HG03520 (cell line): ENCODE results near the gene CCL25.
"Not testable (repeated sequence)": the region's sequence is repeated elsewhere in the genome, so short reads cannot be mapped to it uniquely, and the experiment has no call there.

Source experiments
- ATAC-seq: cut with Tn5 transposase; IDR thresholded peaks from one replicate; pipeline ENCODE4 v1.9.1; 2021; ENCODE audit warnings: mild to moderate bottlenecking, moderate library complexity; ENCODE audit not compliant: unreplicated experiment

Gene CCL25

DNA sequence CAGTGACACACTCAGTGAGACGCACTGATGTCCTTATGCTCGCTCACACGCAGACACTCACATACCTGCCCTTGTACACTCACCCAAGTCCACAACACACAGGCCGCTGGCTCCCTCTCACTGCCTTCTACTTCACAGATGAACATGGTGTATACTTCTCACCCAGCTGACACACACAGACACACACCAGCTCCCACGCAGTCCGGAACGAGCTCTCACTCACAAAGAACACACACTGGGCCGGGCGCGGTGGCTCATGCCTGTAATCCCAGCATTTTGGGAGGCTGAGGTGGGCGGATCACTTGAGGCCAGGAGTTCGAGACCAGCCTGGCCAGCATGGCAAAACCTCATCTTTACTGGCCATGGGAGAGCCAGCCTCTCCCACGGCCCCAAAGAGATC, 31.6 kb downstream of the CCL25 start:
- no peak for ATAC-seq

DNA sequence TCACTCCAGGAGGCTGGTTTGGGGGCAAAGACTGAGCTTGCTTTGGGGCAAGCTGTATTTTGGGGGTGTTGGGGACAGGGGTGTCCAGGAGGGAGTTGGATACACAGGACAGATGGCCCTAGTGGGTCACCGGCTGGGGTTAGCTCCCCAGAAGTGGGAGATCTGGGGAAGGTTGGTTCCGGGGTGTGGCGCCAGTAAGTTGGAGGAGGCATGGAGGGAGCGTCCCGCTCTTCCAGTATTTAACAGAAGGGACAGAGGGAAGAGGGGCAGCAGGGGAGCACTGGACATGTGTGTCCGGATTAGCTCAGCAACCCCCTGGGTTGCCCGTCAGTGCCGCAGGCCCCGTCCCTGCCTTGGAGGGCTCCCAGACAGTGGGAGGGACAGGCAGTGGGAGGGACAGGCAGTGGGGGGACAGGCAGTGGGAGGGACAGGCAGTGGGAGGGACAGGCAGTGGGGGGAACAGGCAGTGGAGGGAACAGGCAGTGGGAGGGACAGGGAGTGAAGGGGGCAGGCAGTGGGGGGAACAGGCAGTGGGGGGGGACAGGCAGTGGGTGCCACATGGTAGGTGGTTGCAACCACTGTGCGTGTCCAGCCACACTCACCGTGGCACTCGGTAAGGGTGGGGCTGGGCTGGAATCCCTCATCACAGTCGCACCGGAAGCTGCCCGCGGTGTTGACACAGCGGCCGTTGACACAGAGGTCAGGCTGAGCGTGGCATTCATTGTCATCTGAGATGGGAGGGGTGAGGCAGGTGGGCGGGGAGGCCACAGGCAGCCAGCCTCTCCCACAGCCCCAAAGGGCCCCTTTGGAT, 33.2 kb downstream of the CCL25 start:
- ATAC-seq, result no peak

DNA sequence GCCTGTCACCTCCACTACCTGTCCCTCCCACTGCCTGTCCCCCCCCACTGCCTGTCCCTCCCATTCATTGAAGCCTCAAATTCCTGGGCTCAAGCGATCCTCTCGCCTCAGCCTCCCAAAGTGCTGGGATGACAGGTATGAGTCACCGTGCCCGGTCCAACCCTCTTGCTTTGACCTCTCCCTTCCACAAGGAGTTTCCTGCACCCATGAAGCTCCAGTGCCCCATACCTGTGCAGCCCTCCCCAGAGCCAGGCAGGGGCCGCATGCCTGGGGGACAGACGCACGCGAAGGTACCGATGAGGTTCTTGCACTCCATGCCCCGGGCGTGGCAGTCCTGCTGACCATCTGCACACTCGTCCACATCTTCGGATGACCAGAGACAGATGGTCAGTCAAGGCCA, 34.3 kb downstream of the CCL25 start:
- no peak for ATAC-seq

DNA sequence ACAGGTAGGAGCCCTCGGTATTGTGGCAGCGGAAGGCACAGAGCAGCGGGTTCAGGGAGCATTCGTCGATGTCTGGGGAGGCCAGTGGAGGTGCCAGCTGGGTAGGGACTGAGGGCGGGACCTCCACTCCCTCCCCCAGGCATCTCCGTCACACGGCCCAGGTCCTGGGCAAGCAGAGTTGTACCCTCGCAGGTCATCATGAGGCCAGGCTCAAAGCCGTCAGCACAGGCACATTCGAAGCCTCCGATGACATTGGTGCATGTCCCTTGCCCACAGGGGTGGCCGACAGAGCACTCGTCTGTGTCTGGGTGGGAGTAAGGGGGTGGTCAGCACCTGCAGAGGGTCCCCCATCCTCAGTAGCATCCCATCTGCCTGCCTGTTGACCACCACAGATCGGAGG, 35.3 kb downstream of the CCL25 start:
- no peak for ATAC-seq

DNA sequence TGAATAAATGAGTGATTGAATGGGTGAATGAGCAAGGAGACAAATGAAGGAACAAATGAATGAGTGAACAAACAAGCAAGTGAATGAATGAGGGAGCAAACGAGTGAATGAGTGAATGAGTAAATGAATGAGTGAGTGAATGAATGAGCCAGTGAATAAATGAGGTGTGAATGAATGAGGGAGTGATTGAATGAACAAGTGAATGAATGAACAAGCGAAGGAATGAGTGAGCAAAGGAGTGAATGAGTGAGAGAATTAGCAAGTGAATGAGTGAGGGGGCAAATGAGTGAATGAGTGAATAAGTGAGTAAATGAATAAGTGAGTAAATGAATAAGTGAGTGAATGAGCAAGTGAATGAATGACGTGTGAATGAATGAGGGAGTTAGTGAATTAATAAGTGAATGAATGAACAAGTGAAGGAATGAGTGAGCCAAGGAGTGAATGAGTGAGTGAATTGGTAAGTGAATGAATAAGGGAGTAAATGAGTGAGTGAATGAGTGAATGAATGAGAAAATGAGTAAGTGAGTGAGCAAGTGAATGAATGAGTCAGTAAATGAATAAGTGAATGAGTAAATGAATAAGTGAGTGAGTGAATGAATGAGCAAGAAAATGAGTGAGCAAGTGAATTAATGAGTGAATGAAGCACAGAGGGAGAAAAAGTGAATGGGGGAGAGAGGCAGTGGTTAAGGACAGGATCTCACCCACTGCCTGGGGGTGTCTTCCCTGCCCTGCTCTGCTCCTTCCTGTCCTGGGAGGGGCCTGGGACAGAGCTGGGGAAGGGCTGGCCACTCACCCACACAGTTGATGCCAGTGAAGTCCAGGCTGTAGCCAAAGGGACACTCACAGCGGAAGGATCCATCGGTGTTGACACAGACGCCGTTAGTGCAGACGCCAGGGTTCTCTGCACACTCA, 36.4 kb downstream of the CCL25 start:
- no peak for ATAC-seq

DNA sequence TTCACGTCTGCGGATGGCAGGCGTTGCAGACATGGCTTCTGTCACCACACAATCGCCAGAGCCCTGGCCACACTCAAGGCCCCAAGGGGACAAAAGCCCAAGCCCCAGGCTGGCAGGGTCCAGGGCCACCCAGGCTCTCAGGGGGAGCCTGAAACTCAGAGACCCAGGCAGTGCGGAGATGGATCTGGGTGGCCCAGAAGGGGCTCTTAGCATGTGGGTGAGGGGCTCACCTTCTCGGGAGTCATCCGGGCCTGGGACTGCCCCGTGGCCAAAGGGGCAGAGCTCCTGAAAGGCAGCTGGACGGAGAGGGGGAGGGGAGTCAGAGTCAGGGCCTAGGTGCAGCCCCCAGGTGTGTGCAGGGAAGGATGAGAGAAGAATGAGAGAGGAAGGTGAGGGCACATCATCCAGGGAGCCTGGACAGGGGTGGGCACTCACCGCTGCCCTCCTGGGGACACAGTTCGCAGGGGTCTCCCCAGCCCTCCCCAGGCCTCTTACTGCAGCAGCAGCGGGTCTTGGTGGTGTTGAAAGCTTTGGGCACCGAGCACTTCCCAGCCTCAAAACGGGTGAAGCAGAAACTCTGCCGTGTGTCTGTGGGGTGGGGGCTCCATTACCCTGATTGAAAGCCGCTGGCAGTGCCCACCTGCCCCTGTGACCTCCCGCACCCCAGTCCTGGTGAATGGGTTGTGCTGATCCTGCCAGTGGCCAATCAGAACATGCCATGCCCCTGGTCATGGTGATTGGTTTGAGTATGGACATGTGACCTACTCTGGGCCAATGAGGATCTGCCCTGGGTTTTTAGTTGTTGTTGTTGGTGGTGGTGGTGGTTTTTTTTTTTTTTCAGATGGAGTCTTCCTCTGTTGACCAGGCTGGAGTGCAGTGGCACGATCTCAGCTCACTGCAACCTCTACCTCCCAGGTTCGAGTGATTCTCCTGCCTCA, 37.4 kb downstream of the CCL25 start:
- ATAC-seq, result no peak

DNA sequence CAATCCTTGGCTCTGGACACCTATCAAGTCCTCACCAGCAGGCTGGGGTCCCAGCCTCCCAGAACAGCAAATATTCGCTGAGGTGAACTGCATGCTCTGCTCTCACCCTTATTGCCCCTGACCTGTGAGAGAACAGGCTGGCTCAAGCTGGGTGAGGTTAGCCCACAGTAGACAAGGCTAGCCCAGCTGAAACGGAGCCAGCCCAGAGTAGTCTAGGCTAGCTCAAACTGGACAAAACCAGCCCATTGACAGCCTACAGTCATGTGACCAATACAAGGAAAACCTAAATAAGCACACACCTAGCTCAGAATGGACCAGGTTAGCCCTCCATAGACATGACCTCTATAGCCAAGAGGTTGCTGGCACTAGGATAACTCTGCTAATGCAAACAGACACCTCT, 38.4 kb downstream of the CCL25 start:
- ATAC-seq, result no peak

DNA sequence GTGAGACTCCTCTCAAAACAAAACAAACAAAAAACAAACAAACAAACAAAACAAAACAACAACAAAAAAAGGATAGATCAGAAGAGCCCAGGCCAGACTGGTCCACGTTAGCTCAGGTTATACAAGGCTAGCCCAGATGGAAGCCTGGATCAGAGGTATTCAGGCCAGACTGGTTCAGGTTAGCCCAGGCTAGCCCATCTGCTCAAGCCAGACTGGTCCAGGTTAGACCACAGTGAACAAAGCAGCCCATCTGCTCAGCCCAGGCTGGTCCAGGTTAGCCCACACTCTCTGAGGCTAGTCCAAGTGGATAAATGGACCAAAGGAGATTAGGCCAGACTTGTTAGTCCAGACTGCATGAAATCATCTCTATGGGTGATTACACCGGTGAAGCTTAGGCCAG, 41.2 kb downstream of the CCL25 start:
- no peak for ATAC-seq

DNA sequence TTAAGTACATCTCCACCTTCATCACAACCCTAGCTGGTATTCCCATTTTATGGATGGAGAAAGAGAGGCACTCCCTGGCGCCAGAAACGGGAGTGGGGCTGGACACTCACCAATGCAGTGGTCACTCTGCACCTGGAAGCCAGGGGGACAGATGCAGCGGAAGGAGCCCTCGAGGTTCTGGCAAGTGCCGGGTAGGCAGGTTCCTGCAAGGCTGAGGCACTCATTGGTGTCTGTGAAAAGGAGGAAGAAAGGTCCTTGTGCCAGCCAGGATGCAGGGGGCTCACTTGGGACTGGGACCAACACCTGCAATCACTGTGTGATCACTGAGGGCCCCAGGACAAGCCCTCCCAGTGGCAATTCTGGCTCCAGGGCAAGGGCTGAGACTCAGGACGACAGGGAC, 41.8 kb downstream of the CCL25 start:
- no peak for ATAC-seq

DNA sequence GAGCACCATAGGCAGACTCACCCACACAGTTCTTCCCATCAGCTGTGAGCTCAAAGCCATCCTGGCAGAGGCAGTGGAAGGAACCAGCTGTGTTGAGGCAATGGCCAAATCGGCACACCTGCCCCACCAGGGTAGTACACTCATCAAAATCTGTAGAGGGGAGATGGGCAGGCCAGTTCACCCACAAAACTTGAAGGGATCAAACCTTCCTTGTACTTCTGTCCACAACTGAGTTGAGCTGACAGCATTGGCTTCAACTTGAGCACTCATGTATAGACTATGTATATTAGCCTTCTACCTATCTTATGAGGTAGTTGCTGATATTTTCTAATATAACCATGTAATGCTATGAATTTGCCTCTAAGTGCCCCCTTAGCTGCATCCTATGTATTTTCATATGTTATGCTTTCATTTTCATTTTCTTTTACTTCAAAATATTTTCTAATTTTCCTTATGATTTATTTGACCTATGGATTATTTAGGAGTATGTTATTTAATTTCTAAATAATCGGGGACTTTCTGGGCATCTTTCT, 42.9 kb downstream of the CCL25 start:
- ATAC-seq, result no peak

DNA sequence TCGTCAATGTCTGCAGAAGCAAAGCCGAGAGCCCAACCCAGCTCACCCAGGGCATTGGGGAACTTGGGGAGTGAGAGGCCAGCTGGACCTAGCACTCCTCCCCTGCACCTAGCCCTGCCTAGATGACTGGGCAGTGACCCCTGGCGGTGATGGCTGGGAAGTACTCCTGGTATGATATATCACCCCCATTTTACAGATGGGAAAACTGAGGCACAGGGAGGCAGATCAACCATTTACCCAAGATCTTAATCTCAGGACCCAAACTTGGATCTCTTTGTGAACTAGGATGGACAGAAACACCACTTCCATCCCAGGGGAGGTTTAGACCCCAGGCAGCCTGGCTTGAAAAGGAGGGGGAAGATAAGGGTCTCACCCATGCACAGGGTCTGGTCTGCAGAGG, 43.5 kb downstream of the CCL25 start:
- no peak for ATAC-seq

DNA sequence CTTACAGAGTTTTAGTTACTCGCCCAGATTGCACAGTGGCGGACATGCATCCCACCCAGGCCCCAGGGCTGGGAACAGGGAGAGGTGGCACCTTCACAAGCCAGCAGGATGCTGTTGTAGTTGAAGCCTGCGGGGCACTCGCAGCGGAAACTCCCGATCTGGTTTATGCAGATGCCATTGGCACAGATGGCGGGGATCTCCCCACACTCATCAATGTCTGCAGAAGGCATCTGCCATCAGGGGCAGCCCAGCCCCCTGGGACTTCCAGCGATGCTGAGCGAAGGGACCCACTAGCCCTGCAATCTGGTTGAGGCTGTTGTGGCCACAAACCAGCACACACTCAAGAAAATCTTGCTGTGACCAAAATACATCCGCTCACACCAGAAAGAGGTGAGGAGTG, 44.6 kb downstream of the CCL25 start:
- ATAC-seq, result no peak

DNA sequence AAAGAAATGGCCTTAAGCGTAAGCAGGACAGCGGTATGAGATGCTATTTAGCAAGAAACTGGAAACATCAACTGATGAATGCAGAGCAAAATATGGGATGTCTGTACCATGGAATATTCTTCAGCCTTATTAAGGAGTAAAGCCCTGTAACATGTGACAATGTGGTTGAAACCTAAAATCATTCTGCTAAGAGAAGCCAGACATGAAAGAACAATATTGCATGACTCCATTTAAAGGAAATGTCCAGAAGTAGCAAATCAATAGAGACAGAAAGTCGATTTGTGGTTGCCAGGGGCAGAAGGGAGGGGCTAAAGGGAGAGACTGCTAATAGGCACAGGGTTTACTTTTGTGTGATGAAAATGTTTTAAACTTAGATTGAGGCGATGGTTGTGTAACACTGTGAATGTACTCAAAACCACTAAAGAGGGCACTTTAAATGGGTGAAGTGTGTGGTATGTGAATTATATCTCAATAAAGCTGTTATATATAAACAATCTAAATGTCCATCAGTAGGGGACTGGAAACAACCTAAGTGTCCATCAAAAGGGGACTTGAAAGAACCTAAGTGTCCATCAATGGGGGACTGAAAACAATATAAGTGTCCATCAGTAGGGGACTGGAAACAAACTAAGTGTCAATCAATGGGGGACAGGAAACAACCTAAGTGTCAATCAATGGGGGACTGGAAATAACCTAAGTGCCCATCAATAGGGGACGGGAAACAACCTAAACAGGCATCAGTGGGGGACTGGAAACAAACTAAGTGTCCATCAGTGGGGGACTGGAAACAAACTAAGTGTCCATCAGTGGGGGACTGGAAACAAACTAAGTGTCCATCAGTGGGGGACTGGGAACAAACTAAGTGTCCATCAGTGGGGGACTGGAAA, 45.4 kb downstream of the CCL25 start:
- no peak for ATAC-seq

DNA sequence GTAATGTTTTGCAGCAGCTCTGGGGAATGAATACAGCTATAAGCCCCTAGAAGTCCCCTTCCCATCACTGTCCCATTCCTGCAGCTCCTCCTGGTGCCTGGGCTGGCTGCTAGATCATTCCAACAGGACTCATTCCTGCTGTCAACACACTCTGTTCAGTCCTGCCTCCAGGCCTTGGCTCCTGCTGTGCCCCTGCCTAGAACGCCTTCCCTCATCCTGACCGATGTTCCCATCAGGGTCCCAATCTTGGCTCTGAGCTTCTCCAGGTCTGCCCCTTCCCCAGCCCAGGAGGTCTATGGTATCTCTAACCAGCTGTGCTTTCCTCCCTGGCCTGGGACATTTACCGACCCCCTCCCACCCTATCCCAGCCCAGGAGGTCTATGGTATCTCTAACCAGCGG, 48.8 kb downstream of the CCL25 start:
- no peak for ATAC-seq

DNA sequence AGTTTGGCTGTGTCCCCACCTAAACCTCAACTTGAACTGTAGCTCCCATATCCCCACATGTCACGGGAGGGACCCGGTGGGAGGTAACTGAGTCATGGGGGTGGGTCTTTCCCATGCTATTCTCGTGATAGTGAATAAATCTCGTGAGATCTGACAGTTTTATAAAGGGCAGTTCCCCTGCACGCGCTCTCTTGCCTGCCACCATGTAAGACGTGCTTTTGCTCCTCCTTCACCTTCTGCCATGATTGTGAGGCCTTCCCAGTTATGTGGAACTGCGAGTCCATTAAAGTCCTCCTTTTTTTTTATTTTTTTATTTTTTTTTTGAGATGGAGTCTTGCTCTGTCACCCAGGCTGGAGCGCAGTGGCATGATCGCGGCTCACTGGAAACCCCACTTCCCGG, 49.4 kb downstream of the CCL25 start:
- ATAC-seq, result not testable (repeated sequence)

DNA sequence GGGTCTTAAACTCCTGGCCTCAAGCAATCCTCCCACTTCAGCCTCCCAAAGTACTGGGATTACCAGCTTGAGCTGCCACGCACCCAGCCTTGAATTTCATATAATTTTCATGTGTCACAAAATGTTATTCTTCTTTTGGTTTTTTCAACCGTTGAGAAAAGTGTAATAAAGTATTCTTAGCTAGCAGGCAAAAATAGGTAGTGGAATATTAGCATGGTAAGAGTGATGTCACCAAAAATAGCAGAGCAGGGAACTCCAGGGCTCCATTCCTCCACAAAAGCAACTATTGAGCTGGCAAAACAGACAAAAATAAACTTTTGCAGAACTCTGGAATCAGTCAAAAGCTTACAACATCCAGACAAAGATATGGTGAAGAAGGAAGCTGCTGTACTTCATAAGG, 52.9 kb downstream of the CCL25 start:
- ATAC-seq, result no peak

DNA sequence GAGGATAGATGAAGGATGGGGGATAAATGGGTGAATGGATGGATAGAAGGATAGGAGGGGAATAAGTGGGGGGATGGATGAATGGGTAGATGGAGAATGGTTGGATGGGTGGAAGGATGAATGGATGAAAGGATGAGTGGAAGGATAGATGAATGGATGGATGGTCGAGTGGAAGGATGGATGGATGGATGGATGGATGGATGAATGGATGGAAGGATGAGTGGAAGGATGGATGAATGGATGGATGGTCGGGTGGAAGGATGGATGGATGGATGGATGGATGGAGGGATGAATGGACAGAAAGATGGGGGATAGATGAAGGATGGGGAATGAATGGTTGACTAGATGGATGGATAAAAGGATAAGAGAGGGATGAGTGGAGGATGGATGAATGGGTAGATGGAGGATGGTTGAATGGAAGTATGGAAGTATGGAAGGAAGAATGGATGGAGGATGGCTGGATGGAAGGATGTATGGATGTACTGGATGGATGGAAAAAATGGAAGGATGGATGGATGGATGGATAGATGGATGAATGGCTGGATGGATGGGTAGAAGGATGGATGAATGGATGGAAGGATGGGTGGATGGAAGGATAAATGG, 54.8 kb downstream of the CCL25 start:
- no peak for ATAC-seq

DNA sequence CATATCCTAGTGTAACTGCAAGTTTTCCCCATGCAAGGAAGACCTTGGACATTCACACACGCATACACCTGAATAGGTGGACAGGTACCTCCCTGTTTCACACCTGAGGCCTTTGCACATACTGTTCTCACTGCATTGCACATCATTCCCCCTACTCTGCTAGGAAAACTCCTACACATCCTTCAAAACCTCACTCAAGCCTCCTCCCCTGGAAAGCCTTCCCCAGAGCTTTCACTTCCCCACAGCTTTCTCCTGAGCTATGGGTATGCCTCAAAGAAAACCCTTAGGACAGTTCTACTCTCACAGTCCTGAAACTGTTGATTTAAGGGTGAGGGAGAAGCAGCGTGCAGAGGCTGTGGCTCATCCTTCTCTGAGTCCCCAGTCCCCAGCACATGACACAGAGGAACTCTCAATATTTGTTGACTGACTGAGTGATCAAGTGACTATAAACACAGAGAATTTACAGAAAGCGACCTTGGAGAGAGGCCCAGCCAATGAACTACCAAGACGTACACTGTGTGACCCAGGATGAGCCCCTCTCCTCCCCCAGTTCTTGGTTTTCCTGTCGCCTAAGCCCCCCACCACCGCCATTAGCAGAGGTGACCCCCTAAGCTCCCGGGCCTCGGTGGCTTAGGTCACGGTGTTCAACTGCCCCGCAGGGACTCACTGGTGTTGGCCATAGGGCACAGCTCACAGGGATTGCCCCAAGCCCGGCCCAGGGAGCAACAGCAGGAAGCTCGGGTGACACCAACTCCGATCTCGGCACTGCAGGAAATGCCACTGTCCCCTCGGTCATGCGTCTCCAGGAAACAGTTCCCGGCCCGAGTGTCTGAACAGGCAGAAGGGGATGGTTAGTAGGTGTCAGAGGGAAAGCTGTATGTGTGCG, 56.2 kb downstream of the CCL25 start:
- ATAC-seq, result no peak
